ENCODE data around the gene ANO4.

ANO4 gene

GRCh38 chr12:100794441-100795173, at the start of gene ANO4:
Gene ANO4, plus strand, starts transcription at chr12:100794776. Its CDS starts 107,010 bp downstream, at chr12:100901786.
- DNase-seq (ENCODE audit: low read depth), result no peak

DNA sequence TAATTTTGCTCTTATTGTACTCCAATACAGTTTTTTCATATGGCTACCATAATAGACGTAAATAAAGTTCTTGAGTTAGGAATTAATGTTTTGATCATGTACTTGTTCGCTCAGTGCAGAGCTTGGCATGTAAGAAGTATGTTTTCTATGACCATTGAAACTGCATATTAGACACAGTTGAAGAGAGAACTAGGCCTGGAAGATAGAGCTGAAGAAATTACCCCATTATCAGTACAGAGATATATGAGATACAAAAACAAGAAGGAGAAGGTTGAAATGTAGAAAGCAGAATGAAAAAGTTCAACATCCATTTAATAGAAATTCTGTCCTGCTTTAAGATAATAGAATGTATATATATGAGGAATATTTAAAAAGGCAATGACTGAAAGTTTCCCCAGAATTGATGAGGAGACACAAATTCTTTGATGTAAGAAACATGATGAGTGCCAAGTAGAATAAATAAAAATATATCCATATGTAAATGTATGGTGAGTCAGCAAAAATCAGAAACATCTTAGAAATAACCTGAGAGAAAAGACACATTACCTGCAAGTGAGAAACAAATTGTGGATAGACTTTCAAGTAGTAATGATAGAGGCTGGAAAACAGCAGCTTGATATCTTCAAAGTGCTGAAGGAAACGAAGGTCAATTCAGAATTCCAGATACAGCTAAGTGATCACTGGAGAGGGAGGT, 49.1 kb upstream of the ANO4 start:
- DNase-seq (ENCODE audit: low read depth), result no peak

GRCh38 chr12:100752841-100753240, 41.7 kb upstream of the ANO4 start:
- no peak for DNase-seq (ENCODE audit: low read depth)

DNA sequence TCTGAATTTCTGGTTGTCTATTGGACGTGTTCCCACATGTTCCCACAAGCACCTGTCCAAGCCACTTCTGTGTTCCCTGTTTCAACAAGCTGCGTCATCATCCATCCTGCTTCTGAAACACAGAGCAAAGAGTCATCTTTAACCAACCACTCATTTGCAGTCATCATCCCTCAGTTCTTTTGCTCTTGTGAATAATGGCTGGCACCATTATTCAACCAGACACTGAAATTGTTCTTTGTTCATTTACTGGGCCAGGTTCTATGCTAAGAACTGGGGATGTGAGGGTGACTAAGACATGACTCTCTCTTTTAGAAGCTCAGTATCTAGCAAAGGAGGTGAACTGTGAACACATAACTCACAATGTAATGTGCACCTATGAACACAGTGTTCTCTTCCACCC, 40.7 kb upstream of the ANO4 start:
- no peak for DNase-seq (ENCODE audit: low read depth)

- no peak for DNase-seq (ENCODE audit: low read depth)
Observed at GRCh38 chr12:100755186-100755585, 39.4 kb upstream of the ANO4 start.

- DNase-seq (ENCODE audit: low read depth), result no peak
Observed at GRCh38 chr12:100758083-100758482, 36.5 kb upstream of the ANO4 start.

DNA sequence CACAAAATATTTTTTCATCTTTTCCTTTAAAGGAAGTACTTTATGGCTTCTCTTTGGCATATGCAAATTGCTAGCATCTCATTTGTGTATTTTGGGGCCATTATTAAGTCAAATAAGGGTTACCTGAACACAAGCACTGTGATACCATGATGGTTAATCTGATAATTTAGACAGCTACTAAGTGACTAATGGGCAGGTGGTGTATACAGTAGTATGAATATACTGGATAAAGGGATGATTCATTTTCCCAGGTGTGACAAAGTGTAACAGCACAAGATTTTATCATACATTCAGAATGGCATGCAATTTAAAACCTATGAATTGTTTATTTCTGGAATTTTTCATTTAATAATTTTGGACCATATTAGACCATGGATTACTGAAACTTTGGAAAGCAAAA, 27.2 kb upstream of the ANO4 start:
- DNase-seq (ENCODE audit: low read depth), result no peak

- DNase-seq (ENCODE audit: low read depth), result no peak
Observed at GRCh38 chr12:100767950-100768349, 26.6 kb upstream of the ANO4 start.

GRCh38 chr12:100778967-100779590, 15.5 kb upstream of the ANO4 start:
- no peak for DNase-seq (ENCODE audit: low read depth)

DNA sequence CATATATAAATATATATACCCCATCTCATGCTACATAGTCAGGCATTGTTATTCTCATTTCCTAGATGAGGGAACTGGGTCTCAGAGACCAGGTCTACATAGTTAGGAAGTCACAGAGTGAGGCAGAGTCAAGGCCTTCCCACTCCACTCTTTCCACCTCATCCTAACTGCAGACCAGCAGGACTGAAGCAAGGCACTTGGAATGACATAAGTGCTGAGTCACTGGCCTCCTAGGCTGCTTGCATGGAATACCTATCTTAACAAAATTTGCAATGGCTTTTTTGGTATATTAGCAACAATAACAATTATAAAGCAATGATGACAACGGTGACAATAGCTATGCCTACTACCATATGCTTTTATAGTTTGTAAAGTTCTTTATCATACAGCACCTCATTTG, 5.4 kb upstream of the ANO4 start:
- no peak for DNase-seq (ENCODE audit: low read depth)

DNA sequence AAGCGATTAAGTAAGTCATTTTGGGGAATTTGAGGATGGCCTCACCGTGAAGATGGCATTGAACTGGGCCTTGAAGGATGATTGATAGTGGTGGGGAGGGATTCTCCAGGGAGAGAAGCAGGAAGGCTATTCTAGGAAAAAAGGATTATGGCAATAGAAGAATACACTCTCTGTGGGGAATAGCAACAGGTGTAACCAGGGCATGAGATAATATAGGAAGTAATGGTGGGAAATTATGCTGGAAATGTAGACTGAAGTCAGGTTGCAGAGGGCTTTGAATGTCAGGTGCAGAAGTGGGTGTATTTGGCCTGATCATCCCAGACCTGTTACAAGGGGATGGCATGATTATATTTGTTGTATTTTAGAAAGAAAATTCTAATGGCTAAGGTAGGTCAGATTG, 4.6 kb upstream of the ANO4 start:
- DNase-seq (ENCODE audit: low read depth), result no peak

DNA sequence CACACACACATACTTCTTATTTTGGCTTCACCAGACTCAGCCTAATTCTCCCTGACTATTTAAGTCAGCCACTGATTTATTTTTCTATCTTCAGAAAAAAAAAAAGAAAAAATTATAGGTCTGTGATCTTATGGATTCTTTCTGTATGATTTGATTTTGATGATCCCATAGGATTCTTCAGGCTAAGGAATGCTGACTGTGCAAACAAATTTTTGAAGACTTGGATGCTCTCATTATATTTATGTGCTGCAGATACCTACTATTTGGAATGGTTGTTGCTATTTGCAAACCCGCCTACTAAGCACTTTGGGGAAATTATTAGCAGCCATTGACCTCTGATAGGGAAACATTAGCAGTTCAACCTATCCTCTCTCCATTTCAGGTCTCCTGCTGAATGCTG, 4.0 kb upstream of the ANO4 start:
- DNase-seq (ENCODE audit: low read depth), result no peak

- DNase-seq (ENCODE audit: low read depth), result no peak
Observed at GRCh38 chr12:100793182-100793581, 1.4 kb upstream of the ANO4 start.

GRCh38 chr12:100795174-100795799, 711 bp downstream of the ANO4 start:
- no peak for DNase-seq (ENCODE audit: low read depth)

- no peak for DNase-seq (ENCODE audit: low read depth)
Observed at GRCh38 chr12:100795800-100796179, 1.2 kb downstream of the ANO4 start.

GRCh38 chr12:100796621-100797020, 2.0 kb downstream of the ANO4 start:
- no peak for DNase-seq (ENCODE audit: low read depth)

DNA sequence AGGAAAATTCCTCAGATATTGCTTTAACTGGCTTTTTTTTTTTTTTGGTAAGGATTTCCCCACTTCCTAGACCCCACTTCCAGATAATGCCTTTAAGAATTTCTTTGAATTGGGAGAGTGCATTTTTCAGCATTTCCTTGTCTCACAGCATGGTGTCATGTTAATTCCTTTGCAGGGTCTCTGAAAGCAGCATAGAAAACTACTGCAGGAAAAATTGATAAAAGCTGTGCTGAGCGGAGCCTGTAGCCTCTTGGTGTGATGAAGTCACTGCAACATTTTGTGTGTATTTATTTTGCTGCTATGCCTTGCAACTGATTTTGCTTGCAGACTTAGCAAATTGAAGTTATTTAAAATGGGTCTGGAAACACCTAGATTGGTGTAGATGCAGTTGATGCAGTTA, 2.7 kb downstream of the ANO4 start:
- DNase-seq (ENCODE audit: low read depth), result no peak

DNA sequence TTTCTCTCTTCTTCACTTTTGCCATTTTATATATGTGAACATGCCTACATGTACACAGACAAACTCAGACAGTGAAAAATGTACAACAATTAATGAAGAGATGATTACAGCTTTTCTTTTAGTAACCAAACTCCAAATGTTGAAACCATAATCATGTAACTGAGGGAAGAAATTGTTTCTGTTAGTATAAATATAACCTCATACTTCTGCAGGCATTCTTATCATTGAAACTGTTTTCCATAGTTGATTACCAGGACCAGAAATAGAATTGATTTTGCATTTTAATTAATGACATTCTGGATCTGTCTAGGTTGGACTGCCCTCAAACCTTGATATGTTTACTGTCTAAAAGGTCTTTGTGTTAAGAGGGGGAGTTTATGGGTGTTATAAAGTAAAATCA, 3.2 kb downstream of the ANO4 start:
- DNase-seq (ENCODE audit: low read depth), result no peak

DNA sequence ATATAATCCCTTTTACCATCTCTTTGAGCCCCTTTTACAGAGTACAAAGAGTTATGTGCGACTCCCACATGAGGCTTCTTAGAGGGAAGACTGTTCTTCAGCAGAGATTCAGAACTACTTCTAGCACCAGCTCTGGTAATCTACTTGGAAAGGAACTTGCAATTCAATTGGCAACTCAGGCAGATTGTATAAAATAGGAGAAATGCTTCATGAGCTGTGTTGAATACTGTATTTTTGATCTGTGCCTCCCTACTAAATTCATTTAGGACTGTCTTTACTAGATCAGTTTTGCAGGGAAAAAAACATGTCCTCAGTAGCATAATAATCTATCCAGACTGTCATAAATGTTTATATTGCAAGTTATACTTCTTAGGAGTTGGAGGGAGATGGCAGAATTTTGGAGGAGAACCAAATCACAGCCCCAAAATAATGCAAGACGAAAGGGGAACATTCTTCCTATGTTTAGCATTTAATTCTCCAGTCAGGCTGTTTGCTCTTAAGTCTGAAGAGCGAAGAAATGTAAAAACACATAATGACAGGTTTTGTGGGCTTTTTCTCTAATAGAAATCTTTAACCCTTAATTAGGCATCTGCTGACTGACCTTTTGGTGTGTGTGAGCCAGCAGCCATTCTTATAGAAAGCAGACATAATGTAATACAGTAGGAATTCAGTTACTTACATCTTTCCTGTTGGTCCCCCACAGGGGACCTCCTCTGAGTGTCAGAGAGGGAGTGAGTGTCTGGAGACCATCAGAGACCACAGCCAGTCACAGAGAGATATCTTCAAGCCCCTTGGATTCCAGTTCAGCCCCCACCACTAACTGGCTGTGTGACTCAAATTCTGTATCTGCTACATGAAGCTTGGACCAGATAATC, 3.9 kb downstream of the ANO4 start:
- DNase-seq (ENCODE audit: low read depth), result no peak

DNA sequence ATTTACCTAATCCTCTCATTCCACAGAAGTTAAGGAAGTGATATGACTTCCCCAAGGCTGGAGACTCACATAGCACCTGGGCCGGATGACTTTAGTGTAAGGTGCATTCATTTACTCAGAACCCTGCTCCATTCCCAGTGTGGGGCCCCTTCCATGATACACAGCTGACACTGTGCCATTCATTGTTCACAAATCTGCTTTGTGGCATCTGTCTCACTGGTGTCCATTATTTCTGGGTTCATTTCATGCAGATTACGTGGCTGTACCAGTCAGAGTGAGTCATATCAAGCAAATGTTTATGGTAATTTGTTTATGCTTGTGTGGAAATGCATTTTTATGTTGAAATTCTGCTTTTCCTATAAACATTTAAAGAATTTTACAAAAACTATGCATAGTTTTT, 5.2 kb downstream of the ANO4 start:
- DNase-seq (ENCODE audit: low read depth), result no peak

DNA sequence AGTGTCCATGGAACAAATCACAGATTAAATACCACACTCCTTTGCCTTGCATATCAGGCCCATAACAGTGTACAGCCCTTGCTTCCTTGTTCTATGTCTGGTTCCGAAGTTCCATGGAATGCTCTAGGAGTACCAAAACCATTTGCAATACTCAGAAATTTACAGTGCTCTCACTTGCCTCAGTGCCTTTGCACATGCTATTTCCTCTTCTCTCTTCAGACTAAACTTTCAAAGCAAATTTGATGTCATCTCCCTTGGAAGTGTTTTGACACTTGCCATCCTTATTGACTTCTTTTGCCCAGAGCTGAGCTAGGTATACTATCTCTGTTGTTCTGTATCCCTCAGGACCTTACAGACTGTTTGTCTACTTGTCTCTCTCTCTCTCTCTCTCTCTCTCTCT, 6.1 kb downstream of the ANO4 start:
- DNase-seq (ENCODE audit: low read depth), result no peak

DNA sequence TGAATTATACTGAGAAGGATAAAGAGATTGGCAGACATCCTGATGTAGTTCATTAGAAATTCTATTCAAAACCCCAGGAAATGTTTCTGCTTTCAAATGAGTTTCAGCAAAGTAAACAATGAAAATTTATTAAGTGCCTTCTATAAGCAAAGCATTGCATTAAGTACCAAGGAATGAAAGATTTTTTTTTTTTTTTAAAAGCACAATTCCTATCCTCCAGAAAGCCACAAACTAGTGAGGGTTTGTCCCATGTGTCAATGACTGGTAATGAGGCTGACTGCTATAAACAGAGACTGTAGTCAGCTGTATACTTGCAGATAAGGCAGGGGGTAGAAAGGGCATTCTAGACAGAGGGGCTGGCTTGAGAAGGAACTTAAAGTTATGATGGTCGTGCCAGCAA, 6.7 kb downstream of the ANO4 start:
- no peak for DNase-seq (ENCODE audit: low read depth)
